Osteoblast (primary cell): Measurements from ENCODE around the gene KIAA0232. TPM values are rescaled to one million over a fixed set of nuclear protein-coding genes. Genes with fewer than 3 reads are reported as not detected.

ENCODE experiments used
- DNase-seq: peaks from one replicate; pipeline ENCODE4 v3.0.0; 2011; ENCODE audit warnings: low spot score, mixed read lengths; ENCODE audit not compliant: insufficient read length; ENCODE audit errors: missing footprints
- H2AFZ ChIP-seq: 2 replicates; pipeline ENCODE4 v1.6.0; 2011; ENCODE audit warnings: mild to moderate bottlenecking, low read length
- H3K27ac ChIP-seq: 2 replicates; pipeline ENCODE4 v1.5.1; 2011; ENCODE audit warnings: mild to moderate bottlenecking, low read depth, low read length, moderate library complexity
- H3K27me3 ChIP-seq: 2 replicates; pipeline ENCODE4 v1.6.0; 2012; ENCODE audit warnings: mild to moderate bottlenecking, control low read depth, inconsistent platforms, low read length, moderate library complexity; ENCODE audit not compliant: insufficient read depth
- H3K36me3 ChIP-seq: 2 replicates; pipeline ENCODE4 v1.5.1; 2011; ENCODE audit warnings: mild to moderate bottlenecking, low read length, control low read depth, moderate library complexity; ENCODE audit not compliant: insufficient read depth
- H3K4me1 ChIP-seq: 2 replicates; pipeline ENCODE4 v1.5.1; 2011; ENCODE audit warnings: mild to moderate bottlenecking, low read length, control low read depth, moderate library complexity; ENCODE audit not compliant: insufficient read depth
- H3K4me2 ChIP-seq: 2 replicates; pipeline ENCODE4 v1.6.0; 2011; ENCODE audit warnings: mild to moderate bottlenecking, low read length; ENCODE audit not compliant: insufficient read depth
- H3K4me3 ChIP-seq: fragments of 200-600 bp; sonication (generic); 3 replicates; pipeline ENCODE4 v1.5.1; 2012; ENCODE audit warnings: mild to moderate bottlenecking, low read length, inconsistent platforms; ENCODE audit not compliant: insufficient read depth
- H3K79me2 ChIP-seq: 2 replicates; pipeline ENCODE4 v1.6.0; 2012; ENCODE audit warnings: mild to moderate bottlenecking, low read length, control low read depth, inconsistent platforms; ENCODE audit not compliant: insufficient read depth
- H3K9me3 ChIP-seq: 2 replicates; pipeline ENCODE4 v1.5.1; 2011; ENCODE audit warnings: low read depth, low read length, control low read depth
- H4K20me1 ChIP-seq: 2 replicates; pipeline ENCODE4 v1.6.0; 2012; ENCODE audit warnings: mild to moderate bottlenecking, low read length, control low read depth; ENCODE audit not compliant: insufficient read depth
- CTCF ChIP-seq: IDR thresholded peaks from 2 replicates; pipeline ENCODE4 v1.5.1; 2011; ENCODE audit warnings: mild to moderate bottlenecking, low read depth, low read length, moderate library complexity; ENCODE audit errors: extremely low read depth
- total RNA-seq: library from RNA; depleted of rRNA; stranded (reverse); fragments of >200 nt; gene quantifications from 2 replicates; pipeline ENCODE4 v1.2.3, GENCODE V29; 2012

Gene KIAA0232
- total RNA-seq, 1 donor: 23.9 TPM

DNA sequence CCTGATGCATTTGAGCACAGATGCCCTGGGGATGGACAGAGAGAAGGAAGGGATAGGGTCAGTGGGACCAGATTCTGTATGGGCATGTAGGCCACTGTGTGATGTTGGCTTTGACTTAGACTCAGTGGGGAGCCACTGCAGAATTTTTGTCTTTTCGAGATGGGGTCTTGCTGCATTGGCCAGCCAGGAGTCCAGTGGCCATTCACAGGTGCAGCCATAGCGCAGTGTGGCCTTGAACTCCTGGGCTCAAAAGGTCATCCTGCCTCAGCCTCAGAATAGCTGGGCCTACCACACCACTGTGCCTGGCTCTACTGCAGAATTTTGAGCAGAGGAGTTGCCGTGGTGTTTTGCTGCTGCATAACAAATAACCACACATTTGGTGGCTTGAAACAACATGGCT lies 149.9 kb downstream of the KIAA0232 start:
- H4K20me1 ChIP-seq: peaks cover 26% of the 10 kb centered on the region
- no peak overlapping the region for H3K27ac ChIP-seq
- no peak overlapping the region for H2AFZ ChIP-seq
- H3K4me2 ChIP-seq: no peak overlapping the region
- no peak overlapping the region for H3K4me3 ChIP-seq
- TF ChIP-seq CTCF: no peak
- no peaks in the 10 kb centered on the region for H3K27me3 ChIP-seq
- no peaks in the 10 kb centered on the region for H3K4me1 ChIP-seq
- H3K36me3 ChIP-seq: no peaks in the 10 kb centered on the region
- no peak for DNase-seq
- peaks cover 14% of the 10 kb centered on the region for H3K79me2 ChIP-seq
- no peaks in the 10 kb centered on the region for H3K9me3 ChIP-seq

DNA sequence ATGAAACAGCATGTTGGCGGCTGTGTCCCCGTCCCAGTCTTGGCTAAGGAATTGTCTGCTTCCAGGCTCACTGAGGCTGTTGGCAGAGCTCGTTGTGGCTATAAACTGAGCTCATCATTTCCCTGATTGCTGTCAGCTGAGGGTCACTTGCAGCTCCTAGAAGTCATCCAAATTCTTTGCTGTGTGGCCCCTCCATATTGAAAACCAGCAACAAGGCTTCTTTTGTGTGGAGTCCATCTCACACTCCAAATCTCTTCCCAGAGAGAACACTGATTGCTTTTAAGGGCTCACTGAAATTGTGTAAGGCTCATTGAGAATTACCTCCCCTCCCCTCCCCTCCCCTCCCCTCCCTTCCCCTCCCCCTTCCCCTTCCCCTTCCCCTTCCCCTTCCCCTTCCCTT lies 150.4 kb downstream of the KIAA0232 start:
- H3K27ac ChIP-seq: no peak overlapping the region
- DNase-seq: no peak
- H3K36me3 ChIP-seq: no peaks in the 10 kb centered on the region
- H3K4me2 ChIP-seq: no peak overlapping the region
- no peaks in the 10 kb centered on the region for H3K4me1 ChIP-seq
- H3K9me3 ChIP-seq: no peaks in the 10 kb centered on the region
- H3K4me3 ChIP-seq: no peak overlapping the region
- H4K20me1 ChIP-seq: peaks cover 26% of the 10 kb centered on the region
- TF ChIP-seq CTCF: no peak
- peaks cover 14% of the 10 kb centered on the region for H3K79me2 ChIP-seq
- no peaks in the 10 kb centered on the region for H3K27me3 ChIP-seq
- H2AFZ ChIP-seq: no peak overlapping the region

Other genes with a start within 250 kb of the KIAA0232 start
- gene MAN2B2, start 207.5 kb upstream of the KIAA0232 start, total RNA-seq: 26.8 and 28.2 TPM in 2 replicates
- gene MRFAP1, start 142.0 kb upstream of the KIAA0232 start, total RNA-seq: 94.1 and 95.2 TPM in 2 replicates
- gene S100P, start 88.8 kb upstream of the KIAA0232 start, total RNA-seq: 0.29 and 0.36 TPM in 2 replicates
- gene MRFAP1L1, start 72.9 kb upstream of the KIAA0232 start, total RNA-seq: 38.0 and 39.2 TPM in 2 replicates
- gene BLOC1S4, start 66.6 kb upstream of the KIAA0232 start, total RNA-seq: 10.0 and 10.9 TPM in 2 replicates
- gene TBC1D14, start 127.1 kb downstream of the KIAA0232 start, total RNA-seq: 39.4 and 42.1 TPM in 2 replicates